ENCODE data around the gene LMTK2.
"Not testable (repeated sequence)": the region's sequence is repeated elsewhere in the genome, so short reads cannot be mapped to it uniquely, and the experiment has no call there.

Gene LMTK2

DNA sequence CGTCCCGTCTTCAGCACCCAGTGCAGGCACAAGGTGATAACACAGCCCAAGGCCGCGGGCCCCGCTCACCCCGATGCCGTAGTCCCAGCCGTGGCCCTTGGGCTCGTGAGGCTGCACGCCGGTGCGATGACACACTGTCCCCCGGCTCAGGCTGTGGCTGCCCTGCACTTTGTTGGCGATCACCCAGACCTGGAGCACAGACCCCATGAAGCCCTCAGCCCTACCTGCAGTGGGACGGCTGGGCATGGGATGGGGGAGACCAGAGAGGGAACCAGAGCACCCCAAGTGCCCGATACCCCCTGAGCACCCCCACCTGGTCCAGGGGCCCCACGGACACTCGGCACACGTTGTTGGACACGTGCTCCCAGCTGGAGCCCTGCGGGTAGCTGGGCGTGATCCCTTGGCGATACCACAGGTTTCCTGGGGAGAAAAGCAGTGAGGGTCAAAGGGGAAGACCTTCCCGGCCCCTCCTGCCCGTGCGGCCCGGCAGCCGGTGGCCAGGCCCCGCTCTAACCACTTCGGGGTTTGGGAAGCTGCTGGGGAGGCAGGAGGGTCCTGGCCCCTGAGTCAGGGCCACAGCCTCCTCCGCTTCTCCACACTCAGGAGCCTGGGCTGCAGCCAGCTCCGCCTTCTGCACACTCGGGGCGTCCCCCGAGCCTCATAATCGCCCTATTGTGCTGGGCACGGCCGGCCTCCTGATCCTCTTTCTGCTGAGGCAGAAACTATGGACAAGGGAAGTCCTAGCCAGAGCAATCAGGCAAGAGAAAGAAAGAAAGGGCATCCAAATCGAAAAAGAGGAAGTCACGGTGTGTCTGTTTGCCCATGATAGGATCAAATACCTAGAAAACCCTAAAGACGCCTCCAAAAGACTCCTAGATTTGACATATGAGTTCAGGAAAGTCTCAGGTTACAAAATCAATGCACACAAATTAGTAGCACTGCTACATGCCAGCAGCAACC lies 111.2 kb downstream of the LMTK2 start:
- no peak for DNase-seq (ENCODE audit: low spot score)

DNA sequence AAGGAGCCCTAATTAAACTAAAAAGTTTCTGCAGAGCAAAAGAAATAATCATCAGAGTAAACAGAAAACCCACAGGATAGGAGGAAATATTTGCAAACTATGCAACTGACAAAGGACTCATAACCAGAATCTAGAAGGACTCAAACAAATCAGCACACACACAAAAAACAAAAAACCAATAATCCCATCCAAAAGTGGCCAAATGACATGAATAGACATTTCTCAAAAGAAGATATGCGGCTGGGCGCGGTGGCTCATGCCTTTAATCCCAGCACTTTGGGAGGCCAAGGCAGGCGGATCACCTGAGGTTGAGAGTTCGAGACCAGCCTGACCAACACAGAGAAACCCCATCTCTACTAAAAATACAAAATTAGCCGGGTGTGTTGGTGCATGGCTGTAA lies 112.7 kb downstream of the LMTK2 start:
- DNase-seq (ENCODE audit: low spot score), result not testable (repeated sequence)

DNA sequence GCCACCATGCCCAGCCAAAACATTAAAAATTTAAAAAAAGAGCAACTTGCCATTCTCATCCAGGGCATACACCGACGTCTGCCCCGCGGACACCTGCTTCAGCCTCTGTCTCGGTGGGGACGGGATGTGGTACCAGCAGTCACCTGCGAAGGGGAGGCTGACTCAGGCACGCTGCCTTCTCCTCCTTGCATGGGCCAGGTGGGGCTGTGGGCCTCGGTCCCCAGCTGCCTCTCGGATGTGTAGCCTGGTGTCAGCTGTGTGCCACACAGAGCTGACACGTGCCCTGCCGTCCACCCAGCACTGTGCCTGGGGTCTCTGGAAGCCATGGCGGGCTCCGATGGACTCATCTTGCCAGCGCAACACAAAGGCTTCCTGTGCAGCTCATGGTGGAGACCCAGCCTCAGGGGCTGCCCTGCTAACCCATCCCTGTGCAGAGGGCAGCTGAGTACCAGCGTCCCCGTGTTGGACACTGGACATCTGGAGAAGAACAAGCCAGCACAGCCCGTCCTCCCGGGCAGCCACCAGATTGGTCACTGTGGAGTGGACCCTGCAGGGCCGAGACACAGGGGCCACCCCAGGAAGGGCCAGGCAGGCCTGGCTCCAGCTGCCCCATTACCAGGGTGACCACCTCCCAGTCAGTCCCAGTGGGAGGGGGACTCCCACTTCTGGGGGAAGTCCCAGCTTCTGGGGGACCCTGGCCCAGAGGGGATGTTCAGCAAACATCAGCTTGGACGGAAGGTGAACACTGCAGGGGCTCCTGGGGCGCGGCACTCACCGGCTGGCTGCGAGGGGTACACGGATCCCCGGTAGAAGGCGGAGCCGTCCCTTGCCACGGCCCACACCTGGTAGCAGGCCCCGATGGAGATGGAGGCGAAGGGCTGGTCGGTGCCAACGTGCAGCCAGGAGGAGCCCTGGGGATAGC lies 115.2 kb downstream of the LMTK2 start:
- no peak for DNase-seq (ENCODE audit: low spot score)

DNA sequence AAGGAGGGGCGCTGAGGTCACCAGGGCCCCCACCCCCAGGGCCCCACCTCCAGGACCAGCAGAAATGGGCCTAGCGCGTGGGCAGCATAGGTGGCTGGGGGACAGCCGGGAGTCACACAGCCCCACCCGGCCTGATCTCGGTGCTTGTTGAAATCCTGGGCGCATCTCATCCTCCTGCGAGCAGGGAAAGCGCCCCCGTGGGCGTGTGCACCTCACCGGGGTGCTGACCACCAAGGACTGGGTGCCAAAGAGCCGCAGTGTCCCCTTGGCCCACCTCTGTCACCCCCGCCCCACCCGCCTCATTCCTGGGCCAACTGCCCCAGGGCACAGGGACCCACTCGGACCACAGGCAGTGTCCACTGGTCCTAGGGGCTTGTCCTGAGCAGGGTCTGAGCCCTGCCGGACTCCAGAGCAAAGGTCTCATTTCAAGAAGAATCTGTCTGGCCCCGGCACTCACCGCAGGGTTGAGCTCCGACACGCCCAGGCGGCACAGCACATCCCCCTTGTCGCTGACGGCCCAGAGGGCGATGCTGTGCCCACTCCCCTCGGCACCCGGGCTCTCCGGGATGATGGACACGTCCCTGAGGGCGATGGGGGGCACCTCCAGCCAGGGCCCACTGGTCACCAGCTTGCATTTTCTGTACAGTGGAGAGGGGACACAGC lies 116.0 kb downstream of the LMTK2 start:
- DNase-seq (ENCODE audit: low spot score), result no peak

DNA sequence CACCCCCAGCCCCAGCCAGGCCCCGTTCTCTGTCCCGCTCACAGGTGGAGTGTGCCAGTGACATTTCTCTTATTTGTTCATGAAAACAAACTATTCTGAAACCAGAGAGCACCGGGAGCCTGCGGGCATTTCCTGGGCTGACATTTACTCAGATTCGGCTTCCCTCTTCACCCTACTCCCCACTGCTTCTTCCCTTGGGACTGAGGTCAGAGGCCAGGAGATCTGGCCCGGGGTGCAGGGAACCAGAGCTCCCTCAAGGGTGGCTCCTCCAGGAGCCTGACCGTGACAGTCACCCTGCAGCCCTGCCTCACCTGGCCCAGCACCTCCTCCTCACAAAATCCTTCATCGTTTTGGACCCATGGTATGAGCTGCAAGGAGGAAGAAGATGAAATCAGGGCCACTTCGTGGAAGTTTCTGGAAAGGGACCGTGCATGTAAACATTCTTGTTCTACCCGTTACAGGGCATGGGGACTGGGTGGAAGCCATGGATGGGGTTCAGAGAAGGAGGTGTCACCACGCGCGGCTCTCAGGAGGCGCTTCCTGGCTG lies 116.8 kb downstream of the LMTK2 start:
- DNase-seq (ENCODE audit: low spot score), result no peak

DNA sequence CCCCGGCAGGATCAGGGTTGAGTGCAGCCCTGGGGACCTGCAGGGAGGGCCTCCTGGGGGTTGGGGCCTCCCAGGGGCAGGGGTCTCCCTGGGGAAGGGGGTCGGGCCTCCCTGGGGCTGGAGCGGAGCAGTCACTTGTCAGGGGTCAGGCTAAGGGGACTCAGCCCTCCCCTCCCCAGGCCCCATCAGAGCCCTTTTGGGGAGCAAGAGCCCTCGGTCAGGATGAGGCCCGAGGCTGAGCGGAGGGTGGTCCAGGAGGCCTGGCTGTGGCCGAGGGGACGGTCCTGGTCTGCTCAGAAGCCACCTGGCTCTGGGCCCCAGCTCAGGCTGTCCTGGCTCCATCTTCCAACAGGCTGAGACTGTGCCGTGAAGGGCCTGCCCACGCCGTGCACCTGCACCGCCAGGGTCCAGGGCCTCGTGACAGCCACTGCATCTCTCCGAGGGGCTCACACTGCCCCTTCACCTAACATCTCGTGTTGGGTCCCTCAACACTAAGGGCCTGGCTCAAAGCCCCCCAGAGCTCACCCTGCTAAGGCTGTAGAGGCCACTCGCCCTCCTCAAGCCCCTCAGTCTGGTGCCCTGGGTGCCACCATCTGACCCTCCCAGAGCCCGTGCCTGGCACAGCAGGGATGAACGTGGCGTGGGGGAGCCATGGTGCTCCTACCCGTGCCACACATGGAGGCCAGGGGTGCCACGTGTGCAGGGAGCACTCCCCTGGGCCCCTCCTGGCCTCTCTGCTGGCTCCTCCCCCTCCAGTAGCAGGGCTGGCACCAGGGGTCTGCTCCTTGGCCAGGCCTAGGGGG lies 117.4 kb downstream of the LMTK2 start:
- no peak for DNase-seq (ENCODE audit: low spot score)

DNA sequence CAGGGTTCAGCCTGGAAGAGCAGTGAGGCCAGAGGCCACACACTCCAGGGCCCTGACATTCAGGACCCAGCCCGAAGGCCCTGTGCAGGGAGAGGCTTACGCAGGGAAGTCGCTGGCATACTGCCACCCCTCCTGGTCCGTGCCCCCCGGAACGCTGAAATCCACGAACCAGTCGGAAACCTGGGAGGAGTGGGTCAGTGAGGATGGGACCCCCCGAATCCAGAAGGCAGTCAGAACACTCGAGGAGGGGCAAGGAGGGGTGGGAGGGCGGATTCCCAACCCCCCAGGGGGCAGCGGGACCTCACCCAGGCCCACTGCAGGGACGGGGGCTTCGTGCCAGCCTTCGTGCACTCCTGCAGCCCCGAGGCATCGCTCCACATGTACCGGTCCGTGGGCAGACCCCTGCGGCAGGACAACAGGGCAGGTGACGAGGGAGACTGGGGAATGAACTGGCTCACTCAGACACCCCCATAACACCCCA lies 118.1 kb downstream of the LMTK2 start:
- no peak for DNase-seq (ENCODE audit: low spot score)

DNA sequence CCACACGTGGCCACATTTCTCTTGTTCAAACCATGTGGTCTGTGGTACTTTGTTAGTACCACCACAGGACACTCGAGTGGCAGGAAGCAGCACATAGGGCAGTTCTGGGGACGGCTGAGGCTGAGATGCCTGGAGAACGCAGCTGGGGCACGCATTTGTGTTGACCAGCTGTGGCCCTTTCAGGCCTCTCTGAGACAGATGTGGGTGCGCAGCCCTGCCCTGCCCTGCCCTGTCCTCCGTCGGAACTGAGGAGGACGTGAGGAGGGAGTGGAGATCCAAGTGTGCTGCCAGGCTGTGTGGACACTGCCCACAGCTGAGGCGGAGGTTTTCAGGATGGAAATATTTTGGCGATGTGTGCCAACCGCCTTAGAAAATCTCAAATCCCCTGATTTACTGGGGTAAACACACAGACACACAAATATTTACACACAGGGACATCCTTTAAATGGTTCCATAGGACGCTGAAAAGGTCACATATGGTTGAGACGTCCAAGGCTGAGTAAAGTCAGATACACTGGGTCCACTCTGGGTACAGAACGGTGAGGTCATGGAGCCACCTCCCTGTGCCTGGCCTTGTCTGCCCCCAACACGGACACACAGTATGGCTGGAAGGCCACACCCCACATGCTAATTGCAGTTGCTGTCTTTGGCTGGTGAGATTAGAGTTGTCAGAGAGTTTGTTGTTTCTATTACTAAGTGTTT lies 119.4 kb downstream of the LMTK2 start:
- DNase-seq (ENCODE audit: low spot score), result no peak

DNA sequence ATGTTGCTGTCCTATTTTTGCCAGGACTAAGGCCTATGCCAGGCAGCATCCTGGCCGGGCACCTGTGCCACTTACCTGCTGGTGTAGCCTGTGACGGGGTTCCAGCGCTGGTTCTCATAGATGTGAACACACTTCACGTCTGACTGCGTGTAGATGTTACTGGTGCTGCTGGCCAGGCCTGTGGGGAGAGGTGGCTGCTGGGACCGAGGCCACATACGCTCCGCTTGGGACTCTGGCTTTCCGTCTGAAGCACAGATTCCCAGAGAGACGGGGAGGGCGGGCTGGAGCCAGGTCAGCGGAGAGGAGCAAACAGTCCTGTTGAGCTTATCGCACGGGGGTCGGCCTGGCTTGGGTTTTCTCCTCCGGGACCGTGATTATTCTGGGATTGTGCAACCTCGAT lies 121.3 kb downstream of the LMTK2 start:
- no peak for DNase-seq (ENCODE audit: low spot score)

DNA sequence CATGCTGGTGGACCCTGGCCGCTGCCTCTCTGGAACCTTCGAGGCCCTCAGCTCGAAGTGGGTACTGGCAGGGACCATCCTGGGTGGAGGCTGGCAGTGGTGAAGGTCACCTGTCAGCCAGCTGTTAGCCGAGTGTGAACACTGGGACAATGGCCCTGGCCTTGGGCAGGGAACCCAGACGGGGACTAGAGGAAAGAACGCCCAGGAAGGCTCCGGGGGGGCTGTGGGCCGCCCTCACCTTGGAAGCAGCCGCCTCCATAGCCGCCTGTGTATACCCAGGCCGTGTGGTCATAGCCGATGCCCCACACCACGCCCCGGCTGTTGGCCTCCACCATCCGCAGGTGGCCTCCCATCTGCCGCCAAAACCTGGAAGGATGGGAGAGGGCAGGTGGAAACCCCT lies 122.1 kb downstream of the LMTK2 start:
- no peak for DNase-seq (ENCODE audit: low spot score)

DNA sequence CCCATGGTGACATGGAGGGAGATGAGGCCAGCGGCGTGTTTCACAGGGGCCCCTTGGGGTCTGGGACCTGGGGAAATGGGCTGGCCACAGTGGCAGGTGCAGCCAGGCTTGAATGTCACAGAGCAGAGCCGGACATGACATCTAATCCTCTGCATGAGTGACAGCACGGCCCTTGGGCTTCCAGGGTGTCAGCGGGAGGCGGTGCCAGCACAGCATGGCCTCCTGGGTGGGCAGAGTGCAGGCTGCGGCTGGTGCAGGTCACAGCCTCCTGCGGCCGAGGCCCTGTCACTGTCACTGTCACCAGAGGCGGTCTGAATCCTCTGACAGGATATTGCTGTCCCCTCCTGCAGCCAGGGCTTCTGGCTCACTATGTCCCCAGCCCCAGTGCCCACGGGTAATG lies 122.8 kb downstream of the LMTK2 start:
- no peak for DNase-seq (ENCODE audit: low spot score)

DNA sequence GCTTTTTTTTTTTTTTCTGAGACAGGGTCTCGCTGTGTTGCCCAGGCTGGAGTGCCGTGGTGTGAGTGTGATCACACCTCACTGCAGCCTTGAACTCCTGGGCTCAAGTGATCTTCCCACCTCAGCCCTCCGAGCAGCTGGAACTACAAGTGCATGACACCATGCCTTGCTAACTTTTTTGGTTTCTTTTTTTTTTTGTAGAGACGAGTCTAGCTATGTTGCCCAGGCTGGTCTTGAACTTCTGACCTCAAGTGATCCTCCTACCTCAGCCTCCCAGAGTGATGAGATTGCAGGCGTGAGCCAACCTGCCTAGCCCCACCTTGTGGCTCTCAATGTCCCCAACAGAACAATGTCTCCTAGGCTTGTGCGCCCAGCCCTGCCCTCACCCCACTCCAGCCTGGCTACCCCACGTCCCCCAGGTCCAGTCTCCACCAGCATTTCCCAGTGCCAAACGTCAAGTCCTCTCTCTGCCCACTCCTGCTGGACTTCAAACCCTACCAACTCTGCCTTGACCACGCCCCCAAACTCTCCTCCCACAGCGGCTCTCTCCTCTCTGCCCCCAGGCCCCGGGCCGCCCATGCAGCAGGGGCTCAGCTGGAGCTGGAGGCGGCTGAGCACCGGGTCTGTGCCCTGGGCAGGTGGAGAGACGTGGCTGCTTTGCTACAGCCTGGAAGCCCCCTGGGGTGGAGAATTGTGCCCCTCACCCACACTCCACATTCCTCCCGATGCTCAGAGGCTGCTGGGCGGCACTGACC lies 123.5 kb downstream of the LMTK2 start:
- no peak for DNase-seq (ENCODE audit: low spot score)

DNA sequence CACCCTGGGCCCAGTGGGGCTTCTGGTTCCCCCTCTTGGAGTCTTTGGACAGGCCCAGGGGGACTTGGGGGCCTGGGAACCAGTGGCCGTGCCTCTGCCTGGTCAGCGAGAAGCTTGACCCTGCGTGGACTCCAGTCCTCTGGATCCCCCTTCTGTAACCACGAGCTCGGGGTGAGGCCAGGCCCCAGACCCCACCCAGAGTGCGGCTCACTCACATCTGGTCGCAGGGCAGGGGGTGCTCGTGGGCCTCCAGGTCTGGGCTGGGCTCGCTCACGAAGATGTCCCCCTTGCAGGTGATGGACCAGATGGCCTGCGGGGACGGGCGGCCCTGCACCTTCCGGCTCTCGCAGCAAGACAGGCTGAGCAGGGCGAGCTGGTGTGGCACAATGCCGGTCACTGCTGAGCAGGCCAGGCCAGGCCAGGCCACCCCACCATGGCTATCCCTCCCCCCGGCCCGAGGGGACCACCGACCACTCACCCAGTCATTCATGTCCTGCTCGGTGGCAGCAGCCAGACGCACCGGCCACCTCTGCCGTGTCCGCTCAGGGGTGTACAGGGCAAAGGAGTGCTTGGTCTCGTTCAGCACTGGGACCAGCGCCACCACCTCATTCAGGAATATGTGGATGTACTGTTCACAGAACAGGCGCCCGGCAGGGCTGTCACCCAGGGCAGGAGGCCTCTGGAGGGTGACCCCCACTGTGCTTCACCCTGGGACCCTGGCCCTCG lies 124.2 kb downstream of the LMTK2 start:
- DNase-seq (ENCODE audit: low spot score), result no peak

DNA sequence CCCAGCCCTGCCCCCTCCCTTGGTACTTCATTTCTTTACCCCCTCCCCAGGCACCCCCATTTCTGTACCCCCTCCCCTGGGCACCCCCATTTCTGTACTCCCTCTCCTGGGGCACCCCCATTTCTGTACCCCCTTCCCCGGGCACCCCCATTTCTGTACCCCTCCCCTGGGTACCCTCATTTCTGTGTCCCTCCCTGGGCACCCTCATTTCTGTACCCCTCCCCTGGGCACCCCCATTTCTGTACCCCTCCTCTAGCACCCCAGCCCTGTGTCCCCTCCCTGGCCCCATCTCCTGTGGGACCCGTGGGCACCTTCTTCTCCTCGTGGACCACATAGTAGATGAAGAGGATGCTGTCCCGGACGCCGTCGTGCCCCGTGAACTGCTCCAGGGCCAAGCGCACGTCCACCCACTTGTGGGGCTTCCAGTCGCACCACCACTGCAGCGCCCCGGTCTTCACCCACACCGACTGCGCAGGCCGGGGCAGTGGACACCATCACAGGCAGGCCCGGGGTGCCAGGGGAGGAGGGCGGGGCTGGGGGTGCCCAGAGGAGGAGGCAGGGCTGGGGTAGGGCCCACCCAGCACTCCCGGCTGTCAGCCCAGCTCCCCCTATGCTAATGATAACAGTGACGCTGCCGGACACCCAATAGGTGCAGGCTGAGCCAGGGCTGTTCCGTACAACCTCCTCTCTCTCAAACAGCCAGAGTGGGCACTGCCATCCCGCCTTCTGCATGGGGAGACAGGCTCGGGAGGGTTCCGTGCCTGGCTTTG lies 125.0 kb downstream of the LMTK2 start:
- DNase-seq (ENCODE audit: low spot score), result no peak

DNA sequence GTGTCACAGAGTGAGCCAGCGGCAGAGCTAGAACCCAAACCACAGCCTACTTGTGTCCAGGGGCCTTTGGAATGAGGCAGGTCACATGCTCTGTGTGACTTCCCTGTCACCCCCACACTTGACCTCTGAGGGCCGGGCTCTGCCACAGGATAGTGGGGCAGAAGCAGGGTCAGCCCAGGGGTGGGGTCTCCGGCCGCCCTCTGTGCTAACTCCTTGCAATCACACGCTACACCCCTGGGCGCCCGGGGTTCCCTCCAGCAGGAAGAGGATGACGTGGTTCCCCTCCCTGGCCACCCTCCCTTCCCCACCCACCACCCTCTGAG lies 125.6 kb downstream of the LMTK2 start:
- no peak for DNase-seq (ENCODE audit: low spot score)

DNA sequence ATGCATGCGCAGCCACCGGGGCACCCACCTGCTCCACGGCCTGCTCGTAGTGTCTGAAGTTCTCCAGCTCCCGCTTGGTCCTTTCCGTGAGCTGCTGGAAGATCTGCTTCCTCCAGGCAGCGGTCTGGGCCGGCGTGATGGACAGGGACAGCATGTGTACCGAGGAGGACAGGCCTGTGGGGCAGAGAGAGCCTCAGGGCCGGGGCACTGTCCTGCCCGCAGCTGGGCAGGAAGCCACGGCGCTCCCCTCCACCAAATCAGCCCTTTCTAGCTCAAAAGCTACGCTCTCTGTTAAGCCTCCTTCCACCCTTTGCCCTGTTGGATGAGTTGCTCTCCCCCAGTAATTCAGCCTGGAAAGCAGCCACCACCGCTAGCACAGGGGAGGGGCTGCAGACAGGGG lies 126.1 kb downstream of the LMTK2 start:
- no peak for DNase-seq (ENCODE audit: low spot score)

DNA sequence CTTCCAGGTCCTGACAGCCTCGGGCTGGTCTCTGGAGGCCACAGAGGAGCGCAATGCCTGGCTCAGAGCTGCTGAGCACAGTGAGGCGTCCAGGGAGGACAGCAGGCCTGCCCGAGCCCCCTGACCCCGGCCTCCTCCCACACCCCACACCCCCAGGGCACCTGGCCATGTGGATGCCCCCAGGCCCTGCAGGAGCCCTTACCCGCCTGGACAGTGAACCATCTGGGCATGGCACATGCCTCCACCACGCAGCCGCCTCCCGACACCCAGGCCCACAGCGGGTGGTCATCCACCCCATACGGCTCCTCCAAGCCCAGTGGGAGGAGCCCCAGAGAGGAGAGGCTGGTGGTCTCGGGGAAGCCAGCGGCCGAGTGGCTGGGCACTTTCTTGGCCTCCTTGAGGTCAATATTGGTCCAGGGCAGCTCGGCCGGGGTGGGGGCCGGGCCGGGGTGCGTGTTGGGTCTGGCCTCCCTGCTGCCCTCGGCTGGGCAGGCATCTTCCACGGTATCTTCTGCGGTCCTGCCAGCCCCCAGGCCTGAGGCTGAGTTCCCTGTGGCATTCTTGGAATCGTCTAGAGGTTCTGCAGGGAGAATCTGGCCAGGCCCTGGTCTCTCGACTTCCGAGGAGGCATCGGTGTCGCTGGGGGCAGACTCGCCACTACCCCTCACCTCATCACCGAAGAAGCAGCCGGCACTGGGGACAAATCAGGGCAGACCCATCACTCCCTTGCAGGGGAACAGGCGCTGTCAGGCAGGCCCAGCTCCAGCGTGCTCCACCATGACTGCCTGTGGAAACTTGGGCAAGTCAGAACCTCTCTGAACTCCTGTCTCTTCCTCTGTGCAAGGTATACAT lies 126.8 kb downstream of the LMTK2 start:
- DNase-seq (ENCODE audit: low spot score), result no peak
